Natural killer cell (primary cell): ENCODE data around the gene MYOF. TPM values are rescaled to one million over a fixed set of nuclear protein-coding genes. Genes with fewer than 3 reads are reported as not detected.
"Not testable (repeated sequence)": the region's sequence is repeated elsewhere in the genome, so short reads cannot be mapped to it uniquely, and the experiment has no call there.

Source experiments
- ATAC-seq, 3 donors: fragments of 150-1000 bp in 2 of 3; fragments of 200-7000 bp in 1 of 3; cut with Tn5 transposase; 1 replicate in 1 of 3; 2 replicates in 2 of 3; pipeline ENCODE4 v1.10.0; 2021; ENCODE audit warnings: mild to moderate bottlenecking in 2 of 3, moderate library complexity in 2 of 3
- DNase-seq, 2 donors: peaks; one replicate each; pipeline versions ENCODE4 v3.0.0 to v3.0.0-alpha.2; 2013 to 2021; ENCODE audit warnings: mixed read lengths in 1 of 2
- H3K27ac ChIP-seq: one replicate; pipeline ENCODE4 v1.5.1; 2013; ENCODE audit warnings: mild to moderate bottlenecking, low read length
- H3K27me3 ChIP-seq: one replicate; pipeline ENCODE4 v1.6.1; 2013; ENCODE audit warnings: low read length; ENCODE audit not compliant: control insufficient read depth, insufficient read depth
- H3K36me3 ChIP-seq: one replicate; pipeline ENCODE4 v1.6.1; 2013; ENCODE audit warnings: low read length; ENCODE audit not compliant: control insufficient read depth, insufficient read depth
- H3K4me1 ChIP-seq: one replicate; pipeline ENCODE4 v1.6.1; 2013; ENCODE audit warnings: low read length; ENCODE audit not compliant: control insufficient read depth, insufficient read depth
- H3K4me3 ChIP-seq: one replicate; pipeline ENCODE4 v1.5.1; 2013; ENCODE audit warnings: low read length
- H3K9me3 ChIP-seq: one replicate; pipeline ENCODE4 v1.6.1; 2013; ENCODE audit warnings: low read length; ENCODE audit not compliant: control insufficient read depth, insufficient read depth
- H3K27ac Mint-ChIP-seq, 2 donors: one replicate each; pipeline ENCODE4 v1.8.0; 2022; ENCODE audit warnings: mild to moderate bottlenecking in 2 of 2, mixed read lengths in 2 of 2, moderate library complexity in 1 of 2
- H3K27me3 Mint-ChIP-seq, 2 donors: one replicate each; pipeline ENCODE4 v1.8.0; 2022; ENCODE audit warnings: low read depth in 2 of 2, mixed read lengths in 2 of 2
- H3K36me3 Mint-ChIP-seq: one replicate; pipeline ENCODE4 v1.8.0; 2022; ENCODE audit warnings: mixed read lengths
- H3K4me1 Mint-ChIP-seq, 2 donors: one replicate each; pipeline ENCODE4 v1.8.0; 2022; ENCODE audit warnings: mixed read lengths in 2 of 2
- H3K4me3 Mint-ChIP-seq: one replicate; pipeline ENCODE4 v1.8.0; 2022; ENCODE audit warnings: mild to moderate bottlenecking, moderate library complexity, mixed read lengths
- H3K9me3 Mint-ChIP-seq, 2 donors: one replicate each; pipeline ENCODE4 v1.8.0; 2022; ENCODE audit warnings: mixed read lengths in 2 of 2
- CTCF ChIP-seq: fragments of 200-600 bp; IDR thresholded peaks from one replicate; pipeline ENCODE4 v1.8.0; 2022; ENCODE audit warnings: antibody characterized with exemption
- WGBS: methylation state at CpG from one replicate; pipeline ENCODE4 v1.1.7; 2013; ENCODE audit warnings: missing lambda C conversion rate; ENCODE audit not compliant: insufficient coverage; 5-methylcytosine and 5-hydroxymethylcytosine counted together
- intact Hi-C: fragments of 100-400 bp; cut with micrococcal nuclease; formaldehyde crosslinking; loops from one replicate; pipeline ENCODE4 v1.14.2; 2022
- total RNA-seq, 4 donors: library from RNA; stranded (reverse); fragments of 120-200 nt in 1 of 4; gene quantifications; one replicate each; pipeline versions ENCODE4 v1.2.3 to v1.2.4, GENCODE V29; 2013 to 2022

Gene MYOF
- total RNA-seq, 3 donors from 2014 or later (not counting 1 experiment from before 2014, with no cell fraction given), result 2.0 to 9.7 (median 2.9) TPM

GRCh38 chr10:93471110-93471651 lies 11.0 kb downstream of the MYOF start:
- TF ChIP-seq CTCF, result no peak
- no peaks in the 10 kb centered on the region for H3K36me3 ChIP-seq
- no peak overlapping the region for H3K4me3 ChIP-seq
- Mint-ChIP-seq H3K27ac (no peak overlapping the region), H3K4me1 (no peaks in the 10 kb centered on the region), H3K9me3 (no peaks in the 10 kb centered on the region), H3K4me3 (no peak overlapping the region), H3K36me3 (no peaks in the 10 kb centered on the region), H3K27me3 (peaks cover 0 to 3% of the 10 kb centered on the region in 2 donors)
- intact Hi-C loops, result no loop called here
- 87% methylated on average over 5 of the region's 5 CpGs for WGBS
- no peaks in the 10 kb centered on the region for H3K4me1 ChIP-seq
- H3K27ac ChIP-seq, result no peak overlapping the region
- H3K27me3 ChIP-seq, result no peaks in the 10 kb centered on the region
- no peaks in the 10 kb centered on the region for H3K9me3 ChIP-seq
- no peak for ATAC-seq
- no peak for DNase-seq

- H3K27ac ChIP-seq, result no peak overlapping the region
- DNase-seq (no peak), ATAC-seq (no peak)
- Mint-ChIP-seq H3K4me1 (no peaks in the 10 kb centered on the region), H3K4me3 (no peak overlapping the region), H3K27ac (no peak overlapping the region), H3K36me3 (no peaks in the 10 kb centered on the region), H3K9me3 (no peaks in the 10 kb centered on the region), H3K27me3 (peaks cover 0 to 3% of the 10 kb centered on the region in 2 donors)
- no peaks in the 10 kb centered on the region for H3K9me3 ChIP-seq
- TF ChIP-seq CTCF, result no peak
- no peak overlapping the region for H3K4me3 ChIP-seq
- H3K36me3 ChIP-seq, result no peaks in the 10 kb centered on the region
- 90% methylated on average over 3 of the region's 3 CpGs for WGBS
- intact Hi-C loops, result no loop called here
- H3K4me1 ChIP-seq, result no peaks in the 10 kb centered on the region
- H3K27me3 ChIP-seq, result no peaks in the 10 kb centered on the region
These were observed 12.7 kb downstream of the MYOF start for GRCh38 chr10:93469454-93469853.

- no peaks in the 10 kb centered on the region for H3K4me1 Mint-ChIP-seq
- H3K27me3 Mint-ChIP-seq, result no peaks in the 10 kb centered on the region
- Histone ChIP-seq H3K9me3 (no peaks in the 10 kb centered on the region), H3K27ac (no peak overlapping the region), H3K4me1 (no peaks in the 10 kb centered on the region), H3K4me3 (no peak overlapping the region), H3K36me3 (no peaks in the 10 kb centered on the region), H3K27me3 (no peaks in the 10 kb centered on the region)
- TF ChIP-seq CTCF, result no peak
- no peaks in the 10 kb centered on the region for H3K36me3 Mint-ChIP-seq
- DNase-seq (no peak), ATAC-seq (no peak)
- intact Hi-C loops, result no loop called here
- no peaks in the 10 kb centered on the region for H3K9me3 Mint-ChIP-seq
- H3K27ac Mint-ChIP-seq, result no peak overlapping the region
- 90% methylated on average over 8 of the region's 10 CpGs for WGBS
- no peak overlapping the region for H3K4me3 Mint-ChIP-seq
These were observed 13.5 kb downstream of the MYOF start for GRCh38 chr10:93468461-93469213.

GRCh38 chr10:93467635-93468034 lies 14.5 kb downstream of the MYOF start:
- H3K27me3 Mint-ChIP-seq, H3K27ac ChIP-seq, H3K4me1 ChIP-seq, intact Hi-C loops, H3K27ac Mint-ChIP-seq, H3K36me3 ChIP-seq, DNase-seq, H3K27me3 ChIP-seq, H3K4me3 ChIP-seq, H3K4me3 Mint-ChIP-seq, H3K36me3 Mint-ChIP-seq, ATAC-seq, H3K9me3 ChIP-seq, H3K4me1 Mint-ChIP-seq, H3K9me3 Mint-ChIP-seq: not testable (repeated sequence)
- 100% methylated on average over 1 of the region's 4 CpGs for WGBS
